AG08395 (cell line): ENCODE data around the gene PIGQ.

Experiments
- DNase-seq: peaks from one replicate; pipeline ENCODE4 v3.0.0; 2012; ENCODE audit warnings: mixed read lengths, low spot score

The PIGQ gene

GRCh38 chr16:555528-556473, 14.0 kb upstream of the PIGQ start:
- no peak for DNase-seq

GRCh38 chr16:556474-557173, 13.1 kb upstream of the PIGQ start:
- DNase-seq = no peak

GRCh38 chr16:557463-558297, 12.1 kb upstream of the PIGQ start:
- DNase-seq = no peak

GRCh38 chr16:558298-559020, 11.3 kb upstream of the PIGQ start:
- no peak for DNase-seq

GRCh38 chr16:559021-559380, 10.8 kb upstream of the PIGQ start:
- DNase-seq = no peak

GRCh38 chr16:559411-560203, 10.2 kb upstream of the PIGQ start:
- DNase-seq = no peak

- no peak for DNase-seq
Observed at GRCh38 chr16:560204-560700, 9.5 kb upstream of the PIGQ start, which contains the start of gene PRR35. Gene PRR35, plus strand, starts transcription at chr16:560394. Its CDS starts 2,901 bp downstream, at chr16:563295.

GRCh38 chr16:560701-561412, 8.9 kb upstream of the PIGQ start:
- no peak for DNase-seq

GRCh38 chr16:561413-561794, 8.4 kb upstream of the PIGQ start:
- no peak for DNase-seq

GRCh38 chr16:561957-562938, 7.5 kb upstream of the PIGQ start:
- DNase-seq = no peak

- no peak for DNase-seq
Observed at GRCh38 chr16:563072-563644, 6.6 kb upstream of the PIGQ start.

GRCh38 chr16:564690-565418, 4.9 kb upstream of the PIGQ start:
- no peak for DNase-seq

- no peak for DNase-seq
Observed at GRCh38 chr16:565419-566330, 4.1 kb upstream of the PIGQ start.

GRCh38 chr16:566475-567372, 3.0 kb upstream of the PIGQ start, which contains the start of gene NHLRC4:
Gene NHLRC4, plus strand, starts transcription at chr16:567005. Its CDS starts 1,043 bp downstream, at chr16:568048.
- peak; percentile 67 for DNase-seq
